ENCODE data around the gene MRTFA.

- TF ChIP-seq POLR2AphosphoS5 (IDR thresholded peaks at IDR 0.05): no peak
- TF ChIP-seq POLR2A (IDR thresholded peaks at IDR 0.05): no peak
- TF ChIP-seq CTCF (IDR thresholded peaks at IDR 0.05): no peak
Measured at GRCh38 chr22:40473703-40474102, 162.8 kb downstream of the MRTFA start.

Data from prostate gland (tissue), 2 donors.